HUES6 (cell line): ENCODE data around the gene TBC1D5.
"Not testable (repeated sequence)": the region's sequence is repeated elsewhere in the genome, so short reads cannot be mapped to it uniquely, and the experiment has no call there.

Source experiments
- H3K27ac ChIP-seq: 2 replicates; pipeline ENCODE4 v1.7.0; 2013; ENCODE audit warnings: low read depth, mild to moderate bottlenecking, low read length, inconsistent platforms
- H3K27me3 ChIP-seq: 2 replicates; pipeline ENCODE4 v1.6.1; 2013; ENCODE audit warnings: low read length; ENCODE audit not compliant: control insufficient read depth, insufficient read depth
- H3K36me3 ChIP-seq: 2 replicates; pipeline ENCODE4 v1.6.1; 2013; ENCODE audit warnings: low read length; ENCODE audit not compliant: control insufficient read depth, insufficient read depth
- H3K4me1 ChIP-seq: 2 replicates; pipeline ENCODE4 v1.6.1; 2013; ENCODE audit warnings: low read length; ENCODE audit not compliant: control insufficient read depth, insufficient read depth
- H3K4me3 ChIP-seq: 2 replicates; pipeline ENCODE4 v1.5.1; 2013; ENCODE audit warnings: low read depth, low read length
- H3K9ac ChIP-seq: one replicate; pipeline ENCODE4 v1.6.1; 2013; ENCODE audit warnings: mild to moderate bottlenecking, low read length
- H3K9me3 ChIP-seq: 2 replicates; pipeline ENCODE4 v1.6.1; 2013; ENCODE audit warnings: low read depth, low read length; ENCODE audit not compliant: control insufficient read depth, insufficient read depth

The TBC1D5 gene

GRCh38 chr3:17544632-17545031 lies 197.8 kb downstream of the TBC1D5 start:
- H3K36me3 ChIP-seq: no peaks in the 10 kb centered on the region
- H3K4me1 ChIP-seq: peaks cover 16% of the 10 kb centered on the region
- no peak overlapping the region for H3K9ac ChIP-seq
- H3K4me3 ChIP-seq: no peak overlapping the region
- no peaks in the 10 kb centered on the region for H3K9me3 ChIP-seq
- H3K27me3 ChIP-seq: no peaks in the 10 kb centered on the region
- H3K27ac ChIP-seq: no peak overlapping the region

DNA sequence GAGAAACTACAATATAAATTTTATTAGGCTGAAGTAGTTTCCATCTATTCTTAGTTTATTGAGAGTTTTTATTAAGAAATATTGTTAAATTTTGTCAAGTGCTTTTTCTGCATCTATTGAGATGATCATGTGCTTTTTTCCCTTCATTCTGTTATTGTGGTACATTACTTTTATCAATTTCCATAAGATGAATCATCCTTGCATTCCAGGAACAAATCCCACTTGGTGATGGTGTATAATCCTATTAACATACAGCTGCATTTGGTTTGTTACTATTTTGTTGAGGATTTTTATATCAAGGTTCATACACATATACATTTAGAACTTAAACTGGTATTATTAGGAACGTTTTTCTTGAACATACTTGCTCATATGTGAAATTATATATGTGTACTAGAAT lies 199.8 kb downstream of the TBC1D5 start:
- H3K27ac ChIP-seq: no peak overlapping the region
- H3K36me3 ChIP-seq: no peaks in the 10 kb centered on the region
- H3K4me3 ChIP-seq: no peak overlapping the region
- no peaks in the 10 kb centered on the region for H3K9me3 ChIP-seq
- H3K27me3 ChIP-seq: no peaks in the 10 kb centered on the region
- peaks cover 24% of the 10 kb centered on the region for H3K4me1 ChIP-seq
- H3K9ac ChIP-seq: no peak overlapping the region

DNA sequence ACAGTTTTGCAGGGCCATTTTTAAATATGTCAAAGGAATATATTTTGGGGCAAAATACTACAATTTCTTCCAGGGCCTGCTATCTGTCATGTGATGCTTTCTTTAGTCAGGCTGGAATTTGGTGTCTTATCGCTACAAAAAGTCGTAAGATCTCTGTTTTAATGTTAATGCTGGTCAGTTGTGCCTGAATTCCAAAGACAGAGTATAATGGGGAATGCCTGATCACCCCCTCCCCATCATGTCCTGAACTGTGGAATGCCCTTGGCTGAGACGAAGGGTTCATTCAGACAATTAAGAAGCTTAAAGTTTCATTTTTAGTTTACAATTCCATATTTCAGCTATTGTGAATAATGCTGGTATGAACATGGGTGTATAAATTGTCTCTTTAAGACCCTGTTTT lies 203.0 kb downstream of the TBC1D5 start:
- no peaks in the 10 kb centered on the region for H3K9me3 ChIP-seq
- no peak overlapping the region for H3K4me3 ChIP-seq
- no peaks in the 10 kb centered on the region for H3K27me3 ChIP-seq
- peaks cover 10% of the 10 kb centered on the region for H3K4me1 ChIP-seq
- no peak overlapping the region for H3K27ac ChIP-seq
- no peaks in the 10 kb centered on the region for H3K36me3 ChIP-seq
- no peak overlapping the region for H3K9ac ChIP-seq

- no peaks in the 10 kb centered on the region for H3K9me3 ChIP-seq
- H3K9ac ChIP-seq: no peak overlapping the region
- H3K27me3 ChIP-seq: no peaks in the 10 kb centered on the region
- peaks cover 10% of the 10 kb centered on the region for H3K4me1 ChIP-seq
- H3K4me3 ChIP-seq: no peak overlapping the region
- H3K27ac ChIP-seq: no peak overlapping the region
- no peaks in the 10 kb centered on the region for H3K36me3 ChIP-seq
These were observed 207.2 kb downstream of the TBC1D5 start for GRCh38 chr3:17535274-17535673.

DNA sequence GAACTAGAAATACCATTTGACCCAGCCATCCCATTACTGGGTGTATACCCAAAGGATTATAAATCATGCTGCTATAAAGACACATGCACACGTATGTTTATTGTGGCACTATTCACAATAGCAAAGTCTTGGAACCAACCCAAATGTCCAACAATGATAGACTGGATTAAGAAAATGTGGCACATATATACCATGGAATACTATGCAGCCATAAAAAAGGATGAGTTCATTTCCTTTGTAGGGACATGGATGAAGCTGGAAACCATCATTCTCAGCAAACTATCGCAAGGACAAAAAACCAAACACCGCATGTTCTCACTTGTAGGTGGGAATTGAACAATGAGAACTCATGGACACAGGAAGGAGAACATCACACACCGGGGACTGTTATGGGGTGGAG lies 210.0 kb downstream of the TBC1D5 start:
- H3K4me3 ChIP-seq, H3K9ac ChIP-seq, H3K27ac ChIP-seq, H3K4me1 ChIP-seq, H3K9me3 ChIP-seq, H3K27me3 ChIP-seq, H3K36me3 ChIP-seq: not testable (repeated sequence)

DNA sequence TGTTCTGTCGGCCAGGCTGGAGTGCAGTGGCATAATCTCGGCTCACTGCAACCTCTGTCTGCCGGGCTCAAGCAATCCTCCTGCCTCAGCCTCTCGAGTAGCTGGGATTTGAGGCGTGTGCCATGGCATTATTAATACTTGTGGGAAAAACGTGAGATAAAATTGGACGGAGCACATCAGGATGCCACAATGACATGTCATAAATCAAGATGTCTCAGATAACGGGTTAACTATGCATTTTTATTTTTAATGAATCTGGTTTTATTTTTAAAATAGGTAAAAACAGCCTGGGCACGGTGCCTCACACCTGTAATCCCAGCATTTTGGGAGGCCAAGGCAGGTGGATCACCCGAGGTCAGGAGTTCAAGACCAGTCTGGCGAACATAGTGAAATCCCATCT lies 212.8 kb downstream of the TBC1D5 start:
- H3K36me3 ChIP-seq: no peaks in the 10 kb centered on the region
- no peak overlapping the region for H3K27ac ChIP-seq
- H3K27me3 ChIP-seq: no peaks in the 10 kb centered on the region
- H3K9me3 ChIP-seq: no peaks in the 10 kb centered on the region
- H3K4me1 ChIP-seq: no peaks in the 10 kb centered on the region
- H3K4me3 ChIP-seq: no peak overlapping the region
- H3K9ac ChIP-seq: no peak overlapping the region

GRCh38 chr3:17518189-17519059 lies 224.0 kb downstream of the TBC1D5 start:
- Histone ChIP-seq H3K9me3 (no peaks in the 10 kb centered on the region), H3K27me3 (no peaks in the 10 kb centered on the region), H3K4me3 (no peak overlapping the region), H3K4me1 (peaks cover 11% of the 10 kb centered on the region), H3K27ac (no peak overlapping the region), H3K9ac (no peak overlapping the region), H3K36me3 (no peaks in the 10 kb centered on the region)

DNA sequence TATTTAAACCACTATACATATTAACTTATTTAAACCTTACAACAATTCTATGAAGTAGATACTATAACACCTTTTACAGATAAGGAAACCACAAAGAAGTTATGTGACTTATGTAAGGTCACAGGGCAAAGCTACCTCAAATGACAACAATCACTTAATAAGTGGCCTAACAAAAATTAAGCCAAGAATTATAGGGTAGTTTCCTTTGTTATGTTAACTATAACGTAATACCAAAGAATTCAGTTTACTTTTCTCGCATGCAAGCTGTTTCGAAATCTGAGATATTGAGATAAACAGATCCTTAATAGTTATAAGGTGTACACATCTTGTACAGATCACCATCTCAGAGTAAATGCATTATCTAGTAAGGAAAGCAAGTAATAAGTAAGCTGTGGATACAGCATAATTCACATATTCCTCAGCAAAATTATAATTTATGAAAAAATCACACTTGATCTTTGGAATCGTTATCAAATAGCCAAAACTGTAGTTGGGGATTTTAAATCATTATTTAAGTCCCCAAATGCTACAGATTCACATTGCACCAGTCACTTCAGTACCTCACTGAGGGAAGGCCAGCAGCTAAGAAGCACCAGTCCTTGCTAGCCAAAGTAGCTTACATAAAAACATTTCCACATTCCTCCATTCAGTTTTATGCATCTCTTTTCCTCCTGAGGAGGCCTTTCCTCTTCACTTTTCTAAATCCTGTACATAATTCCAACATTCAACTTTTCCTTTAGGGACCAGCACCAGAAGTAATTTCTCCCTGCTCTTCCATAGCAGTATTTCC lies 226.8 kb downstream of the TBC1D5 start:
- H3K9ac ChIP-seq: no peak overlapping the region
- no peak overlapping the region for H3K27ac ChIP-seq
- no peak overlapping the region for H3K4me3 ChIP-seq
- H3K27me3 ChIP-seq: no peaks in the 10 kb centered on the region
- no peaks in the 10 kb centered on the region for H3K9me3 ChIP-seq
- no peaks in the 10 kb centered on the region for H3K36me3 ChIP-seq
- peaks cover 11% of the 10 kb centered on the region for H3K4me1 ChIP-seq

DNA sequence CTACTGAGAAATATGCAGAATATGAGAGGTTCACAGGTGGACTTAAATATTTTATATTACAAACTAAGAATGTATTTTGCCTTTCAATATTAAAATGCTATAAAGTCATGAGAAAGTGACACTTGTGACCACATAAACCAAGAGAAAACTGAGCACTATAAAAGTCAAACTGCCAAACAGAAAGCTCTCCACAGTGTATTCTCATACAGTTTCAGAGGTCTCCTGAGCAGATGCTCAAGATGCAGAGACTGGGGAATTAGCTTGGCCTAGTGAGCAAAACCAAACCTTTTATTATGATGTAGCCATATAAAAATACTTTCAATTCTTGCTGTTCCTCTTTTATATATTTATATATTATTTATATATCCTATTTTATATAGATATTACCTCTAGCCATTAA lies 227.8 kb downstream of the TBC1D5 start:
- no peak overlapping the region for H3K9ac ChIP-seq
- no peak overlapping the region for H3K27ac ChIP-seq
- peaks cover 11% of the 10 kb centered on the region for H3K4me1 ChIP-seq
- H3K36me3 ChIP-seq: no peaks in the 10 kb centered on the region
- H3K9me3 ChIP-seq: no peaks in the 10 kb centered on the region
- H3K4me3 ChIP-seq: no peak overlapping the region
- H3K27me3 ChIP-seq: no peaks in the 10 kb centered on the region

- no peaks in the 10 kb centered on the region for H3K27me3 ChIP-seq
- H3K4me3 ChIP-seq: no peak overlapping the region
- no peaks in the 10 kb centered on the region for H3K36me3 ChIP-seq
- H3K9ac ChIP-seq: no peak overlapping the region
- no peak overlapping the region for H3K27ac ChIP-seq
- no peaks in the 10 kb centered on the region for H3K4me1 ChIP-seq
- no peaks in the 10 kb centered on the region for H3K9me3 ChIP-seq
These were observed 232.2 kb downstream of the TBC1D5 start for GRCh38 chr3:17510265-17510664.

DNA sequence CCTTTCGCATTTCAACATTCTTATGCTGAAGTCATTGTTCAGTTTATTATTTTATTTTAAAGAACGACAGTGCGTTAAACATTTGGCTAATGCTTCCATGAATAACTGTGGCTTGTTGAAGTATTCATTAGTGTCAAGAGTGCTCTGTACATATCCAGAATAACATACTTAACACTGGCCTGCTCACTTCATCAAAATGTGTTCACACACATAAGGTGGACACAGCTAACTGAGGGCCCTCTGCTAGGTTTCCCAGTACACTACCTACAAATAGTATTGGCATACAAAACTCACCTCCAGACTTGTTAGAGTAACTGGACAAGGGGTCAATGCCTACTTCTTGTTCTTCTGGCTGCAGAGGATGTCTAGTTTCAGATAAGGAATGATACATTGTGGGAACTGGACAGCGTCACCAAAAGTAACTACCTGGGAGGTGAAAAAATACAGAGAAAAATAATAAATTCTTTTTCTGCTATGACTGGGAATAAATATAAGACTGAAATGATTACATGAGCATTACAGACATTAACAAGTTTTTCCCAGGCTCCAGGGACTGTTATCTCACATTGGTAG lies 234.2 kb downstream of the TBC1D5 start:
- Histone ChIP-seq H3K9ac (no peak overlapping the region), H3K4me3 (no peak overlapping the region), H3K9me3 (no peaks in the 10 kb centered on the region), H3K4me1 (no peaks in the 10 kb centered on the region), H3K36me3 (no peaks in the 10 kb centered on the region), H3K27ac (no peak overlapping the region), H3K27me3 (no peaks in the 10 kb centered on the region)
